NCI-H345 treated with DMSO at 0.1 percent for 48 hours (cell line): ENCODE results near the gene AGBL1.
"Not testable (repeated sequence)": the region's sequence is repeated elsewhere in the genome, so short reads cannot be mapped to it uniquely, and the experiment has no call there.

ENCODE experiments used
- DNase-seq: peaks from one replicate; lab custom pipeline; 2025; ENCODE audit not compliant: unreplicated experiment; lab: John Stamatoyannopoulos, UW

AGBL1 gene

GRCh38 chr15:86082619-86083380 lies 3.1 kb downstream of the AGBL1 start:
- DNase-seq: no peak

GRCh38 chr15:86087808-86088207 lies 8.1 kb downstream of the AGBL1 start:
- DNase-seq: no peak

- no peak for DNase-seq
Observed at GRCh38 chr15:86089422-86089821, 9.8 kb downstream of the AGBL1 start.

- no peak for DNase-seq
Observed at GRCh38 chr15:86101818-86102217, 22.1 kb downstream of the AGBL1 start.

- DNase-seq: no peak
Observed at GRCh38 chr15:86103825-86104224, 24.2 kb downstream of the AGBL1 start.

GRCh38 chr15:86106306-86106705 lies 26.6 kb downstream of the AGBL1 start:
- no peak for DNase-seq

- DNase-seq: no peak
Observed at GRCh38 chr15:86115145-86115801, 35.6 kb downstream of the AGBL1 start.

GRCh38 chr15:86121568-86122225 lies 42.0 kb downstream of the AGBL1 start:
- DNase-seq: no peak

- DNase-seq: not testable (repeated sequence)
Observed at GRCh38 chr15:86122691-86123391, 43.2 kb downstream of the AGBL1 start.

GRCh38 chr15:86125775-86126174 lies 46.1 kb downstream of the AGBL1 start:
- no peak for DNase-seq

GRCh38 chr15:86127547-86127946 lies 47.9 kb downstream of the AGBL1 start:
- no peak for DNase-seq

- no peak for DNase-seq
Observed at GRCh38 chr15:86135041-86135440, 55.4 kb downstream of the AGBL1 start.

- no peak for DNase-seq
Observed at GRCh38 chr15:86136861-86137260, 57.2 kb downstream of the AGBL1 start.

GRCh38 chr15:86138798-86139197 lies 59.1 kb downstream of the AGBL1 start:
- no peak for DNase-seq

GRCh38 chr15:86139828-86140227 lies 60.2 kb downstream of the AGBL1 start:
- no peak for DNase-seq

- DNase-seq: no peak
Observed at GRCh38 chr15:86154705-86155104, 75.0 kb downstream of the AGBL1 start.

- no peak for DNase-seq
Observed at GRCh38 chr15:86155551-86155950, 75.9 kb downstream of the AGBL1 start.

- DNase-seq: no peak
Observed at GRCh38 chr15:86157606-86158293, 78.1 kb downstream of the AGBL1 start.

GRCh38 chr15:86159468-86159867 lies 79.8 kb downstream of the AGBL1 start:
- no peak for DNase-seq

- DNase-seq: no peak
Observed at GRCh38 chr15:86161250-86161649, 81.6 kb downstream of the AGBL1 start.

- no peak for DNase-seq
Observed at GRCh38 chr15:86162172-86162591, 82.5 kb downstream of the AGBL1 start.
